NT2/D1 (cell line): ENCODE results near the gene TNFSF9.

Experiments used
- DNase-seq: peaks from one replicate; pipeline ENCODE4 v3.0.0-alpha.2; 2011; ENCODE audit warnings: low read depth, low spot score
- H3K27me3 ChIP-seq: 2 replicates; pipeline ENCODE4 v1.6.0; 2011; ENCODE audit warnings: mild to moderate bottlenecking; ENCODE audit not compliant: insufficient read length, insufficient read depth
- H3K36me3 ChIP-seq: 2 replicates; pipeline ENCODE4 v1.6.1; 2011; ENCODE audit warnings: mild to moderate bottlenecking, low read length, mixed read lengths; ENCODE audit not compliant: insufficient read depth, insufficient read length
- H3K4me1 ChIP-seq: 2 replicates; pipeline ENCODE4 v1.5.1; 2011; ENCODE audit not compliant: insufficient read depth, insufficient read length
- H3K4me3 ChIP-seq: 2 replicates; pipeline ENCODE4 v1.5.1; 2011; ENCODE audit warnings: low read depth; ENCODE audit not compliant: insufficient read length
- H3K9ac ChIP-seq: 2 replicates; pipeline ENCODE4 v1.6.0; 2011; ENCODE audit warnings: low read depth; ENCODE audit not compliant: insufficient read length
- H3K9me3 ChIP-seq: 2 replicates; pipeline ENCODE4 v1.5.1; 2011; ENCODE audit warnings: mild to moderate bottlenecking, low read length; ENCODE audit not compliant: insufficient read depth
- SUZ12 ChIP-seq: IDR thresholded peaks from 2 replicates; pipeline ENCODE4 v1.6.1; 2011; ENCODE audit not compliant: insufficient read length, insufficient read depth; ENCODE audit errors: extremely low read depth
- YY1 ChIP-seq: IDR thresholded peaks from 2 replicates; pipeline ENCODE4 v1.6.1; 2011; ENCODE audit not compliant: insufficient read length, insufficient read depth
- ZNF274 ChIP-seq: IDR thresholded peaks from 2 replicates; pipeline ENCODE4 v1.6.1; 2011; ENCODE audit warnings: mild to moderate bottlenecking, low read depth, low read length

Gene TNFSF9

GRCh38 chr19:6509118-6509971 lies 21.5 kb upstream of the TNFSF9 start:
- Histone ChIP-seq H3K4me1 (no peaks in the 10 kb centered on the region), H3K36me3 (no peaks in the 10 kb centered on the region), H3K9me3 (no peaks in the 10 kb centered on the region), H3K27me3 (no peaks in the 10 kb centered on the region), H3K4me3 (no peak overlapping the region), H3K9ac (no peak overlapping the region)
- DNase-seq = no peak
- TF ChIP-seq SUZ12 = no peak
- no peak for TF ChIP-seq YY1
- no peak for TF ChIP-seq ZNF274

DNA sequence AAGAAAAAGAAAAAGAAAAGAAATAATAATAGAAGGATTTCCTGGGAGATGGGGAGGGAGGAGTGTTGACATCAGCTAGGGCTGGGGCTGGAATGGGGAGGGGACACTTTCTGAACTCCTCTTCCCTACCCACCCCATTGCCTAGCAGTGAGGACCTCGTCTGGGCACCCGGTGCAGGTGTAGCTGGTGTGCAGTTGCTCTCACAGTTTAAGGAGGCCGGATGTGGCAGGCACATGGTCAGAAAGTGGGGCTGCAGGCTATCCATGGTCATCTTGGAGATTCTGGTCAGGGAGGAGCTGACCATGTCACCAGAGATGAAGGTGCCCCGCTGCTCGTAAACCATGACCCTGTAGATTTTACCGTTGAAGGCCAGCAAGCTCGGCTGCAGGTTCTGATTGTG lies 20.2 kb upstream of the TNFSF9 start:
- DNase-seq = no peak
- TF ChIP-seq YY1 = no peak
- no peak for TF ChIP-seq SUZ12
- TF ChIP-seq ZNF274 = no peak
- H3K4me3 ChIP-seq = no peak overlapping the region
- no peaks in the 10 kb centered on the region for H3K36me3 ChIP-seq
- no peak overlapping the region for H3K9ac ChIP-seq
- H3K4me1 ChIP-seq = no peaks in the 10 kb centered on the region
- no peaks in the 10 kb centered on the region for H3K27me3 ChIP-seq
- H3K9me3 ChIP-seq = no peaks in the 10 kb centered on the region

- no peaks in the 10 kb centered on the region for H3K36me3 ChIP-seq
- DNase-seq = no peak
- no peaks in the 10 kb centered on the region for H3K4me1 ChIP-seq
- no peaks in the 10 kb centered on the region for H3K27me3 ChIP-seq
- H3K9me3 ChIP-seq = no peaks in the 10 kb centered on the region
- no peak overlapping the region for H3K4me3 ChIP-seq
- TF ChIP-seq ZNF274 (no peak), SUZ12 (no peak), YY1 (no peak)
- peak overlapping the region; percentile 50 for H3K9ac ChIP-seq
These were observed 16.7 kb upstream of the TNFSF9 start for GRCh38 chr19:6514089-6514488.

DNA sequence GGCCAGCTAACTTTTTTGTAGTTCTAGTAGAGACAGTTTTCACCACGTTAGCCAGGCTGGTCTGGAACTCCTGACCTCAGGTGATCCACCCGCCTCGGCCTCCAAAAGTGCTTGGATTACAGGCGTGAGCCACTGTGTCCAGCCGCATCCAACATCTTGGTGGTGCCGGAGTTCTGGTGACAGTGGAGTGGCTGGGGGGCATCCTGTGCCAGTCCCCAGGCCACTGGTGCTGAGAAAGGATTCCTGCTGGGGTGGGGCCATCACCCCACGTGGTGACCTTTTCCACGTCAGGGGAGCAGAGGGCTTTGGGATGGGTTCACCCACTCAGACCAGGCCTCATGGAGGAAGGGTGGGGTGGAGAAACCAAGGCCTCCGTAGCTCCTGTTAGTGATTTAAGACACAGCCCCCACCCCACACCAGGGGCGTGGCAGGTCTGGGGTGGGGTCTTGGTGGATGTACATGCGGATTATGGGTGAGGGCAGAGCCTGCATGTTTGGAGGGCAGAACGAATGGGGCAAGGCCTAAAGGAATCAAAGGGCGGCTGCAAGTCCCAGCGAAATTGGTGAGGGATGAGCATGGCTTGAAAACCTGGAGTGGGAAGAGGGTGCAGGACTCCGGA lies 15.8 kb upstream of the TNFSF9 start:
- no peak overlapping the region for H3K4me3 ChIP-seq
- H3K36me3 ChIP-seq = no peaks in the 10 kb centered on the region
- peak overlapping the region; percentile 42 for H3K9ac ChIP-seq
- H3K9me3 ChIP-seq = no peaks in the 10 kb centered on the region
- no peak for DNase-seq
- no peaks in the 10 kb centered on the region for H3K27me3 ChIP-seq
- no peaks in the 10 kb centered on the region for H3K4me1 ChIP-seq
- TF ChIP-seq SUZ12 (no peak), ZNF274 (no peak), YY1 (no peak)

DNA sequence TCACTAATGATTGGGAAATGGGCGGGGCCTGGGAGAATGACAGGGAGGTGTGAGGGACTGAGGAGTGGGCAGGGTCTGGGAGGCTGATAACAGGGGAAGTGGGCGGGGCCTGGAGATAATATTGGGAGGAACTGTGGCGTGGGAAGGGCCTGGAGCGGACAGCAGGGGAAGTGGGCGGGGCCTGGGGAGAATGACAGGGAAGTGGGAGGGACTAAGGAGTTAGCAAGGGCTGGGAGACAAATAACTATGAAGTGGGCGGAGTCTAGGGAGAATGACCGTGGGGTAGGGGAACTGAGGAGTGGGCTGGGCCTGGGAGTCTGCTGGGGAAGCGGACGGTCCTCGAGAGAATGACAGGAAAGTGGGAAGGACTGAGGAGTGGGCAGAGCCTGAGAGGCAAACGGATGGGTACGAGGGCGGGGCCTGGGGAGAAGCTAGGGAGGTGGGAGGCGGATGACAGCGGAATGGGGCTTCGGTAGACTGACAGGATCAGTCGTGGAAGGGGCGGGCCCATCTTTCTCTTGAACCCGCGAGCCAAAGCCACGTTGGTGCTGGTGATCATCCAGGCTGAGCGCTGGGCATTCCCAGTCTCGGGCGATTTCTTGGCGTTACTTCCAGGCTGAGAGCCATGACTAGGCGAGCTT lies 14.7 kb upstream of the TNFSF9 start:
- Histone ChIP-seq H3K4me3 (peak overlapping the region; percentile 76), H3K9ac (peak overlapping the region; percentile 82), H3K27me3 (no peaks in the 10 kb centered on the region), H3K9me3 (no peaks in the 10 kb centered on the region), H3K36me3 (no peaks in the 10 kb centered on the region), H3K4me1 (peaks cover 3% of the 10 kb centered on the region)
- TF ChIP-seq YY1 = no peak
- TF ChIP-seq ZNF274 = no peak
- no peak for TF ChIP-seq SUZ12
- DNase-seq = peak; percentile 93

DNA sequence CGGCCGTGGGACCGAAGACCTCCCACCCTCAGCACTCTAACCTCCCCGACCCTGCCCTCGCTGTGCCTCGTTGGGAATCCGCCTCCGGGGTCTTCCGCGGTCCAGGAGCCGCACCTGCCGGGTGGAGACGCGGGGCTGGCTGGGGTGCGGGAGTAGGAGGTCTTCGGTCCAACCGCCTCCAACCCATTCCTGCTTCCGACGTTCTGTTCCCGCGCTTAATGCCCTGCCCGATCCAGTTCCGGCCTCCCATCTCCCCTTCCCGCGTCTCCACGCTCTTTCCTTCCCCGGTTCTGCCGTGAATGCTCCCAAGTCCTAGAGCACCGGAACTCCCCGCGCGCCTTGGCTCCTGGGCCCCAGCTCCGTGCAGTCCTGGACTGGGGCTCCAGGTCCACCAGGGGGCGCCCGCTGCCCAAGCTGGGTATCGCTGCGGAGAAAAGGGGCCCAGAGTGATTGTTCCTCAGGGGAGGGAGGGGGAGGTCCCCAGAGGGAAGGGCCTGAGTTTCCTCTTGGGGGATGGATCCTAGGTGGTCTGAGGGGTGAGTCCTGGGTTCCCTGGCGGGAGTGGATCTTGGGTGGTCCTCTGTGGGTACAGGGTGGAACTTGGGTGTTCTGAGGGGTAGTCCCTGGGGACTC lies 14.1 kb upstream of the TNFSF9 start:
- no peak for TF ChIP-seq ZNF274
- TF ChIP-seq SUZ12 = no peak
- no peak for TF ChIP-seq YY1
- peak; percentile 78 for DNase-seq
- peak overlapping the region; percentile 76 for H3K4me3 ChIP-seq
- no peaks in the 10 kb centered on the region for H3K27me3 ChIP-seq
- H3K4me1 ChIP-seq = peaks cover 4% of the 10 kb centered on the region
- H3K9ac ChIP-seq = peak overlapping the region; percentile 82
- H3K9me3 ChIP-seq = no peaks in the 10 kb centered on the region
- no peaks in the 10 kb centered on the region for H3K36me3 ChIP-seq
